Activated B cell treated with CpG ODN at 0.5 μM for 24 hours (primary cell): Measurements from ENCODE around the gene GCSAM. TPM values are rescaled to one million over a fixed set of nuclear protein-coding genes. Genes with fewer than 3 reads are reported as not detected.

Experiments
- ATAC-seq: fragments of 200-7000 bp; cut with Tn5 transposase; one replicate; pipeline ENCODE4 v1.10.0; 2021; ENCODE audit warnings: low read depth, mild to moderate bottlenecking, moderate library complexity
- CTCF ChIA-PET: fragments of 350-600 bp; sonication (Branson Sonifier 250); formaldehyde crosslinking; loops from one replicate; lab custom pipeline; 2021; ENCODE audit warnings: antibody characterized with exemption; lab: Charles Lee
- POLR2A ChIA-PET: fragments of 350-600 bp; sonication (Branson Sonifier 250); formaldehyde crosslinking; loops from one replicate; lab custom pipeline; 2021; ENCODE audit warnings: antibody characterized with exemption; lab: Charles Lee
- DNase-seq: peaks from one replicate; pipeline ENCODE4 v3.0.0; 2022
- H3K27ac Mint-ChIP-seq: one replicate; pipeline ENCODE4 v1.8.0; 2020; ENCODE audit warnings: mixed read lengths
- H3K27me3 Mint-ChIP-seq: one replicate; pipeline ENCODE4 v1.8.0; 2021; ENCODE audit warnings: mixed read lengths
- H3K36me3 Mint-ChIP-seq: one replicate; pipeline ENCODE4 v1.8.0; 2021; ENCODE audit warnings: low read depth, mixed read lengths
- H3K4me1 Mint-ChIP-seq: one replicate; pipeline ENCODE4 v1.8.0; 2021; ENCODE audit warnings: mixed read lengths
- H3K4me3 Mint-ChIP-seq: one replicate; pipeline ENCODE4 v1.8.0; 2020; ENCODE audit warnings: mild to moderate bottlenecking, mixed read lengths
- H3K9me3 Mint-ChIP-seq: one replicate; pipeline ENCODE4 v1.8.0; 2020; ENCODE audit warnings: mixed read lengths
- CTCF ChIP-seq: fragments of 200-600 bp; IDR thresholded peaks from one replicate; pipeline ENCODE4 v1.8.0; 2022; ENCODE audit warnings: antibody characterized with exemption, mild to moderate bottlenecking
- intact Hi-C: fragments of 100-400 bp; cut with micrococcal nuclease; formaldehyde crosslinking; loops from one replicate; pipeline ENCODE4 v1.15.1; 2024
- total RNA-seq: library from RNA; stranded (reverse); gene quantifications from 2 replicates; pipeline ENCODE4 v1.2.3, GENCODE V29; 2022

Gene GCSAM
- total RNA-seq, 1 donor from 2014 or later, result 17.3 TPM

GRCh38 chr3:112104774-112105173 is 28.3 kb downstream of the GCSAM start:
- CTCF ChIA-PET, result no interaction called here

GRCh38 chr3:112101916-112102315 is 31.1 kb downstream of the GCSAM start:
- TF ChIP-seq CTCF, result no peak
- Mint-ChIP-seq H3K27me3 (no peaks in the 10 kb centered on the region), H3K36me3 (no peaks in the 10 kb centered on the region), H3K27ac (no peak overlapping the region), H3K9me3 (peaks cover 5% of the 10 kb centered on the region), H3K4me1 (peaks cover 11% of the 10 kb centered on the region), H3K4me3 (no peak overlapping the region)
- intact Hi-C loops, result no loop called here
- no peak for DNase-seq
- POLR2A ChIA-PET, result no interaction called here
- ATAC-seq, result no peak
- CTCF ChIA-PET, result no interaction called here

More at GRCh38 chr3:112104774-112105173, 28.3 kb downstream of the GCSAM start:
- Mint-ChIP-seq H3K27me3 (no peaks in the 10 kb centered on the region), H3K27ac (no peak overlapping the region), H3K36me3 (no peaks in the 10 kb centered on the region), H3K4me1 (no peaks in the 10 kb centered on the region), H3K9me3 (peaks cover 2% of the 10 kb centered on the region), H3K4me3 (no peak overlapping the region)
- intact Hi-C loops, result no loop called here
- DNase-seq (no peak), ATAC-seq (no peak)
- no peak for TF ChIP-seq CTCF
- POLR2A ChIA-PET, result no interaction called here

GRCh38 chr3:112097378-112097777 is 35.7 kb downstream of the GCSAM start:
- no peak overlapping the region for H3K27ac Mint-ChIP-seq
- no peak for TF ChIP-seq CTCF
- peaks cover 5% of the 10 kb centered on the region for H3K9me3 Mint-ChIP-seq
- peak; percentile 93 for ATAC-seq
- ChIA-PET POLR2A (interaction anchor here (1.2 kb wide), 1 partner anchor 14 kb away, joined by 3 read pairs; no protein-coding TSS in a partner anchor), CTCF (interaction anchor here (1.8 kb wide), 1 partner anchor 14 kb away, joined by 6 read pairs; no protein-coding TSS in a partner anchor)
- H3K27me3 Mint-ChIP-seq, result no peaks in the 10 kb centered on the region
- H3K4me1 Mint-ChIP-seq, result peaks cover 23% of the 10 kb centered on the region
- H3K36me3 Mint-ChIP-seq, result no peaks in the 10 kb centered on the region
- DNase-seq, result no peak
- intact Hi-C loops, result no loop called here
- no peak overlapping the region for H3K4me3 Mint-ChIP-seq

- ChIA-PET CTCF (no interaction called here), POLR2A (no interaction called here)
- intact Hi-C loops, result no loop called here
- Mint-ChIP-seq H3K4me1 (peaks cover 29% of the 10 kb centered on the region), H3K27ac (no peak overlapping the region), H3K36me3 (no peaks in the 10 kb centered on the region), H3K4me3 (no peak overlapping the region), H3K9me3 (peaks cover 5% of the 10 kb centered on the region), H3K27me3 (no peaks in the 10 kb centered on the region)
- DNase-seq, result no peak
- no peak for ATAC-seq
- no peak for TF ChIP-seq CTCF
Measured at GRCh38 chr3:112096176-112096575, 36.9 kb downstream of the GCSAM start.

GRCh38 chr3:112095731-112096130 is 37.3 kb downstream of the GCSAM start:
- ChIA-PET CTCF (no interaction called here), POLR2A (interaction anchor here (0.6 kb wide), 1 partner anchor 9 kb away, joined by 3 read pairs; no protein-coding TSS in a partner anchor)
- intact Hi-C loops, result no loop called here
- H3K9me3 Mint-ChIP-seq, result peaks cover 5% of the 10 kb centered on the region
- H3K4me3 Mint-ChIP-seq, result no peak overlapping the region
- no peak overlapping the region for H3K27ac Mint-ChIP-seq
- H3K4me1 Mint-ChIP-seq, result peaks cover 33% of the 10 kb centered on the region
- peaks cover 2% of the 10 kb centered on the region for H3K27me3 Mint-ChIP-seq
- no peaks in the 10 kb centered on the region for H3K36me3 Mint-ChIP-seq
- no peak for ATAC-seq
- TF ChIP-seq CTCF, result no peak
- no peak for DNase-seq
